HEK293 (cell line): ENCODE measurements around the gene GTF2F2.

Experiments
- ZFHX2 ChIP-seq: fragments of 450-650 bp; formaldehyde crosslinking; conservative IDR thresholded peaks from 2 replicates; pipeline ENCODE4 v1.5.1; 2016; ENCODE audit warnings: missing biosample characterization, missing genetic modification characterization
- TF ChIP-seq, protein P1 (sequence below): fragments of 450-650 bp; formaldehyde crosslinking; IDR thresholded peaks from 2 replicates; pipeline ENCODE4 v1.5.1; 2016; ENCODE audit warnings: missing biosample characterization, missing genetic modification characterization

DNA sequence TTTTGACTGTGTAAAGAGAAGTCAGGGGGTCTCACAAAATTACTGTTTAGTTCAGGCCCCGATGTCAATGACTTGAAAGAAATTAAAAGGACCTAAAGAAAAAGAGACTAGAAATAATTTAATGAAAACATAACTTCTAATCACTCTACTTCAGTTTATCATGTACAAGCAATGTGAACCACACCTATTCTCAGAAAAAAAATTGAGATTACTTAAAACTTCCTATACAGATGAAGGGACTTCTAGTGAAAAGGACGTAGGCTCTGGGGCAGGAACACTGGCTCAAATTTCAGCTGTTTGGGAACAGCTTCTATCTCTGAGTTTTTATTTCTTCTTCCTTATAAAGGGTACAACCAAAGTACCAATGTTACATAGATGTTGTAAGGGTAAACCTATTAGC, 182.7 kb downstream of the GTF2F2 start:
- TF ChIP-seq, protein P1, sequence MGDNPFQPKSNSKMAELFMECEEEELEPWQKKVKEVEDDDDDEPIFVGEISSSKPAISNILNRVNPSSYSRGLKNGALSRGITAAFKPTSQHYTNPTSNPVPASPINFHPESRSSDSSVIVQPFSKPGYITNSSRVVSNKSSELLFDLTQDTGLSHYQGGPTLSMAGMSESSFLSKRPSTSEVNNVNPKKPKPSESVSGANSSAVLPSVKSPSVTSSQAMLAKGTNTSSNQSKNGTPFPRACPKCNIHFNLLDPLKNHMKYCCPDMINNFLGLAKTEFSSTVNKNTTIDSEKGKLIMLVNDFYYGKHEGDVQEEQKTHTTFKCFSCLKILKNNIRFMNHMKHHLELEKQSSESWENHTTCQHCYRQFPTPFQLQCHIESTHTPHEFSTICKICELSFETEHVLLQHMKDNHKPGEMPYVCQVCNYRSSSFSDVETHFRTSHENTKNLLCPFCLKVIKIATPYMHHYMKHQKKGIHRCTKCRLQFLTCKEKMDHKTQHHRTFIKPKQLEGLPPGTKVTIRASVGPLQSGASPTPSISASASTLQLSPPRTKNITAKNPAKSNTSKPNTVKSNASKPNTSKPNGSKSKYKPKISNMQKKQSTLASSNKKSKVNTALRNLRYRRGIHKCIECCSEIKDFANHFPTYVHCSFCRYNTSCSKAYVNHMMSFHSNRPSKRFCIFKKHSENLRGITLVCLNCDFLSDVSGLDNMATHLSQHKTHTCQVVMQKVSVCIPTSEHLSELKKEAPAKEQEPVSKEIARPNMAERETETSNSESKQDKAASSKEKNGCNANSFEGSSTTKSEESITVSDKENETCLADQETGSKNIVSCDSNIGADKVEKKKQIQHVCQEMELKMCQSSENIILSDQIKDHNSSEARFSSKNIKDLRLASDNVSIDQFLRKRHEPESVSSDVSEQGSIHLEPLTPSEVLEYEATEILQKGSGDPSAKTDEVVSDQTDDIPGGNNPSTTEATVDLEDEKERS (tag by site-specific recombination): no peak
- TF ChIP-seq ZFHX2: no peak
